KOPT-K1 (cell line): ENCODE data around the gene C19orf44.
A peak's percentile ranks its signal among the peaks of the same experiment; 100 is the strongest.
"Not testable (repeated sequence)": the region's sequence is repeated elsewhere in the genome, so short reads cannot be mapped to it uniquely, and the experiment has no call there.

Experiments used
- H3K27ac ChIP-seq: fragments of 200-600 bp; sonication (generic); 2 replicates; pipeline ENCODE4 v1.5.1; 2016; ENCODE audit warnings: antibody characterized with exemption, mild to moderate bottlenecking, low read depth, low read length; ENCODE audit not compliant: poor library complexity, severe bottlenecking
- H3K36me3 ChIP-seq: fragments of 200-600 bp; sonication (generic); 2 replicates; pipeline ENCODE4 v1.5.1; 2017; ENCODE audit warnings: antibody characterized with exemption, mild to moderate bottlenecking, low read length, moderate library complexity; ENCODE audit not compliant: insufficient read depth
- H3K9me3 ChIP-seq: fragments of 200-600 bp; sonication (generic); 2 replicates; pipeline ENCODE4 v1.5.1; 2017; ENCODE audit warnings: antibody characterized with exemption, low read length, mild to moderate bottlenecking; ENCODE audit not compliant: insufficient read depth, poor library complexity, severe bottlenecking

C19orf44 gene

GRCh38 chr19:16482745-16483144 lies 13.4 kb upstream of the C19orf44 start:
- no peaks in the 10 kb centered on the region for H3K36me3 ChIP-seq
- H3K27ac ChIP-seq: no peak overlapping the region
- H3K9me3 ChIP-seq: no peaks in the 10 kb centered on the region

DNA sequence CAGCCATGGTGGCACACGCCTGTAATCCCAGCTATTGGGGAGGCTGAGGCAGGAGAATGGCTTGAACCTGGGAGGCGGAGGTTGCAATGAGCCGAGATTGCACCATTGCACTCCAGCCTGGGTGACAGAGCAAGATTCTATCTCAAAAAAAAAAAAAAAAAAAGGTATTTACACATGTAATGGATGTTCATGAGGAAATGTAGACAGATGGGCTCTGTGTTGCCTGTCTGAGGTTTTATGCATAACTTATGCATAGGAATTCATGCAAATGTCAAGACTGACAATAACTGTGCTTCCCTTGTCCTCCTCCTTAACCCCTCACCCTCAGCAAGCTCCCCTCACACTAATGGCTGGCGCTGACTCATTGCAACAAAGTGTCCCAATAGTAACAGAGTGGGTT lies 9.7 kb upstream of the C19orf44 start:
- H3K9me3 ChIP-seq, H3K27ac ChIP-seq, H3K36me3 ChIP-seq: not testable (repeated sequence)

DNA sequence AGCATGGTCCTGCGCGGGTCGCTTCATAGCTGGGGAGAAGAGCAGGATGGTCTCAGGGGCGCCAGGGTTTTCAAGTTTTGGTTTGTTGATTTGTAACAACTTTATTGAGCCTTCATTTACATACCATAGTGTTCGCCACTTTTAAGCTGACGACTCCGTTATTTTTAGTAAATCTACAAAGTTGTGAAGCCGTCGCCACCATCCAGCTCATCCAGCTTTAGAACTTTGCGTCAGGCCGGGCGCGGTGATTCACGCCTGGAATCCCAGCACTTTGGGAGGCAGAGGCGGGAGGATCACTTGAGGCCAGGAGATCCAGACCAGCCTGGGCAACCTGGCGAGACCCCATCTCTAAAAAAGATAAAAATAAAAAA lies 404 bp downstream of the C19orf44 start:
- Histone ChIP-seq H3K9me3 (no peaks in the 10 kb centered on the region), H3K27ac (peak overlapping the region; percentile 11), H3K36me3 (no peaks in the 10 kb centered on the region)

- Histone ChIP-seq H3K36me3 (no peaks in the 10 kb centered on the region), H3K27ac (no peak overlapping the region), H3K9me3 (no peaks in the 10 kb centered on the region)
Measured at GRCh38 chr19:16497042-16497441, 848 bp downstream of the C19orf44 start.

DNA sequence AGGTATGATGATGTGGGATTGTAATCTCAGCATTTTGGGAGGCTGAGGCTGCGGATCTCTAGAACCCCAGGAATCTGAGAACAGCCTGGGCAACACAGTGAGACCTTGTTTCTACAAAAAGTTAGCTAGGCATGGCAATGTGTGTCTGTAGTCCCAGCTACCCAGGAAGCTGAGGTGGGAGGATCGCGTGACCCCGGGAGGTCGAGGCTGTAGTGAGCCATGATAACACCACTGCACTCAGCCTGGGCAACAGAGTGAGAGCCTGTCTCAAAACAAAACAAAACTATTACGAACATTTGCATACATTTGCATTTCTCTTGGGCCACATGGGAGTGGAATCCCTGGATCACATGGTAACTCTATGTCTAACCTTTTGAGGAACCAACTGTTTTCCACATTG lies 1.6 kb downstream of the C19orf44 start:
- H3K27ac ChIP-seq: no peak overlapping the region
- peaks cover 7% of the 10 kb centered on the region; the same call in 1 of the 2 replicates for H3K36me3 ChIP-seq
- no peaks in the 10 kb centered on the region for H3K9me3 ChIP-seq

DNA sequence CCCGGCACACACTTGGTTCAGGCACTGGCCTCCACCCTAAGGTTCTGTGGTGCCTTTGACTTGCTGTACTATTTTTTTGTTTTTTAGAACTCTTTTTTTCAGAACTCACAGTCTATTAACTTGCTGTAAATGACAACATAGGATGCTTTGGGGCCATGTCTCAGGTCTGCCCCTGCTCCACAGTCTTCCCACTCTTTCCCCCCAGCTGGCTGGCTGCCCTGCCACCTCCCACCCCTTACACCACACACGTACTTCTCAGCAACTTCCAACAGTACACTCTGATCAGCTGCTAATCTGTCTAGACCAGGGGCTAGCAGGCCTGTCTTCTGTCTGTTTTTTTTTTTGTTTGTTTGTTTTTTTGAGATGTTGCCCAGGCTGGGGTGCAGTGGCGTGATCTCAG lies 8.1 kb downstream of the C19orf44 start:
- H3K9me3 ChIP-seq: no peaks in the 10 kb centered on the region
- no peak overlapping the region for H3K27ac ChIP-seq
- H3K36me3 ChIP-seq: peaks cover 25% of the 10 kb centered on the region; the same call in 1 of the 2 replicates

GRCh38 chr19:16506161-16506560 lies 10.0 kb downstream of the C19orf44 start:
- H3K27ac ChIP-seq, H3K9me3 ChIP-seq: not testable (repeated sequence)
- peaks cover 40% of the 10 kb centered on the region; the same call in 1 of the 2 replicates for H3K36me3 ChIP-seq

DNA sequence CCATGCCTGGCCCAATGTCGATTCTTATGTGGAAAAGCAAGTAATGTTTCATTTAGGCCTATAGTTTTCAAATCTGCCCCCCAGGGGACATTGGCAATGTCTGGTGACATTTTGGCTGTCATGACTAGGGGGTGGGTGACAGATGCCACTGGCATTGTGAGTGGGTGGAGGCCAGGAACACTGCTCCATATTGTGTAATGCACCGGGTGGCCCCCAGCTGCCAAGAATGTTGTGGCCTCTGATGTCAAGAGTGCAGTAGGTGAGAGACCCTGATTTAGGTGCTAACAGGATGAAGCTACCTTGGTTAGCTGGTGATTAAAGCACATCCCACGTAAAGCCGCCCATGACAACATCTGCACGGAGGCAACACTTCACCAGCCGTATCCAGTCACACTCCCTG lies 10.8 kb downstream of the C19orf44 start:
- peaks cover 40% of the 10 kb centered on the region; the same call in 1 of the 2 replicates for H3K36me3 ChIP-seq
- H3K27ac ChIP-seq: no peak overlapping the region
- no peaks in the 10 kb centered on the region for H3K9me3 ChIP-seq

DNA sequence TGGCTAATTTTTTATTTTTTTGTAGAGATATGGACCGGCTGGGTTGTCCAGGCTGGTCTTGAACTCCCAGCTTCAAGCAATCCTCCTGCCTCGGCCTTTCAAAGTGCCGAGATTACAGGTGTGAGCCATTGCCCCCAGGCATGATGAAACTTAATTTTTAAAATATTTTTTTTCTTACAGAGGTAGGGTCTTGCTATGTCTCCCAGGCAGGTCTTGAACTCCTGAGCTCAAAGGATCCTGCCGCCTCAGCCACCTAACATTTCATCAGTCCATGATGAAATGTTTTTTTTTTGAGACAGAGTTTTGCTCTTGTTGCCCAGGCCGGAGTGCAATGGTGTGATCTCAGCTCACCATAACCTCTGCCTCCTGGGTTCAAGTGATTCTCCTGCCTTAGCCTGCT lies 12.4 kb downstream of the C19orf44 start:
- Histone ChIP-seq H3K27ac (no peak overlapping the region), H3K36me3 (peaks cover 36% of the 10 kb centered on the region; the same call in 1 of the 2 replicates), H3K9me3 (no peaks in the 10 kb centered on the region)

- Histone ChIP-seq H3K36me3 (peaks cover 28% of the 10 kb centered on the region; the same call in 1 of the 2 replicates), H3K9me3 (no peaks in the 10 kb centered on the region), H3K27ac (no peak overlapping the region)
Measured at GRCh38 chr19:16509141-16510061, 13.2 kb downstream of the C19orf44 start.

DNA sequence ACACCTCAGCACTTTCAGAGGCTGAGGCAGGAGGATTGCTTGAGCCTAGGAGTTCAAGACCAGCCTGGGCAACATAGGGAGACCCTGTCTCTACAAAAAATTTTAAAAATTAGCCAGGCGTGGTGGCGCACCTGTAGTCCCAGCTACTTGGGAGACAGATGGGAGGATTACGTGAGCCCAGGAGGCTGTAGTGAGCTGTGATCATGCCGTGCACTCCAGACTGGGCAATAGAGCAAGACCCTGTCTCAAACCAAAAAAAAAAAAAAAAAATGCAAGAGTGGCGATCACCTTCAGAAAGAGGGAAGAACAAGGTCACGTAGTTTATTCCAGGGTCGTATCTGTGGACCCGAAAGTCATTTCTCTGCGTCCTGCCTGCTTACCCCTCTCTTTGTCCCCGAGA lies 16.4 kb downstream of the C19orf44 start:
- peaks cover 47% of the 10 kb centered on the region for H3K36me3 ChIP-seq
- H3K27ac ChIP-seq, H3K9me3 ChIP-seq: not testable (repeated sequence)

GRCh38 chr19:16514383-16515019 lies 18.3 kb downstream of the C19orf44 start:
- Histone ChIP-seq H3K27ac (no peak overlapping the region), H3K9me3 (no peaks in the 10 kb centered on the region), H3K36me3 (peaks cover 61% of the 10 kb centered on the region)

DNA sequence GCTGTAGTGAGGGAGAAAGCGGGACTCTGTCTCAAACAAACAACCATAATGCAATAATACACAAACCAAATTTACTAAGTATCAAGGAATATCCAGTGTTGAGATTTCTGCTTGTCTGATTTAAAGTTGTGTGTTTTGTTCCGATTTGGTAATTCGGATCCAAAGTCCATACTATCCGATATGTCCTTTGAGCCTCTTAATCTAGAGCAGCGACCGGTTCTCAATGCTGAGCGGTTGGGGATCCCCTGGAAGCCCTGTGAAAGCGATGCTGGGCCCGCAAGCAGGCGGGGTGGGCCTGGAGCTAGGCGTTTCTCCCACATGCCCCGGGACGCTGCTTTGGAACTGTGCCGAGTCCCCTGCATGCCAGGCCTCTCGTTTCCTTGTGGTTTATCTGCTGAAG lies 20.2 kb downstream of the C19orf44 start:
- Histone ChIP-seq H3K36me3 (peaks cover 67% of the 10 kb centered on the region), H3K9me3 (no peaks in the 10 kb centered on the region), H3K27ac (no peak overlapping the region)

DNA sequence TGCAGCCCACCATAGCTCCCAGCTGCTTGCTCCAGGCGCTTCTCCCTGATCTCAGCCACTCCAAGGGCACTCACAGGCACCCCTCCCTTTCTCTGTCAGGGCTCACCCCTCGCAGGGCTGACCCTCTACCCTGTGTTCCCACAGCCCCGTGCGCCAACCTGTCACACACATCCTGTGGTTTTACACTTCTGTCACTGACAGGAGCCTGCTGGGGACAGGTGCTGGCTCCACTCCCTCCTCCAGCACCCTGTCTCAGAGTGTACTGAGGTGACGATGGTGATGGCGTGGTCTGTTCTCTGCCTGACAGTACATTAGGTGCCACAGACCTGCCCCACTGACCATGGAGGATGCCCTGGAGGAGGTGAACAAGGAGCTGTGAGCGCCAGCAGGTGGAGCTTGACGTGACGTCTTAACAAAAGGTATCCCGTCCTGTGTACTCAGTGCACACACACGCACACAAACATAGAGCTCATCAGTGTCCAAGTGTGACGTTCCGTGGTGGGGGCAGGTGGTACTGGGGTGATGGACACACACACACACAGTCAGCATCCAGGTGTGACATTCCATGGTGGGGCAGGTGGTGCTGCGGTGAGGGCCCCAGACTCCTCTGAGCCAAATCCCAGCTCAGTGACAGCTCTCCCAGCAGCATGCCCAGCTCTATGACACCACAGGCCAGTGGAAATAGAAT lies 20.9 kb downstream of the C19orf44 start:
- peaks cover 74% of the 10 kb centered on the region for H3K36me3 ChIP-seq
- no peaks in the 10 kb centered on the region for H3K9me3 ChIP-seq
- no peak overlapping the region for H3K27ac ChIP-seq

DNA sequence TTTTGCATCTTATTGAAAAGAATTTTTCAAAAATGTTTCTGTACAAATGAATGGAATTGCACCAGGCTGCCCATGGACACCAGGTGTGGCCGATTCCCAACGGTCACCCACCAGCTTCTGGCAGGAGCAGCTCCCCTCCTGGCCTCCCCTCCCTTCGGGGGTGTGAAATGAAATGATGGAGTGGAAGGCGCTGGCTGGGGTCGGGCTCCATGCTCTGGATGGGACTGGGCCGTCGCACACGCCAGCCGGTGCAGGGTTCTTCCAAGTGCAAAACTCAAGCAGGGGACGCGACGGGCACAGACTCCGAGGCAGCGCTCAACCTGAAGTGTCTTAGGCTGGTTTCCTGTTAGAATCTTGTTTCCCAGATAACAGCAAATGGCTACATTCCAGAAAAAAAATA lies 21.9 kb downstream of the C19orf44 start:
- H3K36me3 ChIP-seq: peaks cover 76% of the 10 kb centered on the region
- H3K9me3 ChIP-seq: no peaks in the 10 kb centered on the region
- H3K27ac ChIP-seq: no peak overlapping the region
